NB4 (cell line): ENCODE data around the gene SLC37A3.
A peak's percentile ranks its signal among the peaks of the same experiment; 100 is the strongest.

Experiments used
- DNase-seq: peaks from one replicate; pipeline ENCODE4 v3.0.0; 2010; ENCODE audit warnings: low read depth
- H3K4me3 ChIP-seq: one replicate; pipeline ENCODE4 v1.5.1; 2011; ENCODE audit warnings: mild to moderate bottlenecking, low read depth, low read length, moderate library complexity
- MYC ChIP-seq: IDR thresholded peaks from 2 replicates; pipeline ENCODE4 v1.6.1; 2011; ENCODE audit warnings: low read depth, low read length
- POLR2A ChIP-seq: IDR thresholded peaks from 2 replicates; pipeline ENCODE4 v1.6.1; 2011; ENCODE audit warnings: mild to moderate bottlenecking; ENCODE audit not compliant: insufficient read length; ENCODE audit errors: extremely low read depth
- TF ChIP-seq, protein P1 (sequence below): IDR thresholded peaks from one replicate; pipeline ENCODE4 v1.5.1; 2012; ENCODE audit warnings: low read depth, low read length
- TF ChIP-seq, protein P2 (sequence below): IDR thresholded peaks from 2 replicates; pipeline ENCODE4 v1.6.1; 2011; ENCODE audit warnings: low read depth, low read length

Gene SLC37A3

DNA sequence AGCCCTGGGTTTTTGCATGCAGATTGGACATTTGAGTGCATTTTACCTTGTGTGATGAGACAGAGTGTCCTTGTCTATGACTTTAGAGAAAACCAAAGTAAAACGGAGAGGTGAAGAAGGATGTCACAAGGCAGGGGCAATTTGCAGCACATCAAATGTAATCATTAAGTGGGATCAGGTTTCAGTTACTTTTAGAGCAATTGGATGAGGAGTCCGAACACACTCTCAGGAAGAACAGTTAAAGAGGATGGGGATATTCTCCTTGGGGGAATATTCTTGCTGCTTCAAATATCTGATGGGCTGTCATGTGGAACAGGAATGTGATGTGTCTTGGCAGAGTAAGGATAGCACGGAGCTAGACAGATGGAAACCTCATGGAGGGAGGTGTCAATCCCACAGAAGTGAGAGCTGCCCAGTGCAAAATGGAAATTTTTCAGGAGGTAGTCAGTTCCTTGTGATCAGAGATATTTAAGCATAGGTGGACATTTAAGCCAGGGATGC is 6.3 kb upstream of the SLC37A3 start:
- no peak overlapping the region for H3K4me3 ChIP-seq
- no peak for DNase-seq
- TF ChIP-seq, protein P1, sequence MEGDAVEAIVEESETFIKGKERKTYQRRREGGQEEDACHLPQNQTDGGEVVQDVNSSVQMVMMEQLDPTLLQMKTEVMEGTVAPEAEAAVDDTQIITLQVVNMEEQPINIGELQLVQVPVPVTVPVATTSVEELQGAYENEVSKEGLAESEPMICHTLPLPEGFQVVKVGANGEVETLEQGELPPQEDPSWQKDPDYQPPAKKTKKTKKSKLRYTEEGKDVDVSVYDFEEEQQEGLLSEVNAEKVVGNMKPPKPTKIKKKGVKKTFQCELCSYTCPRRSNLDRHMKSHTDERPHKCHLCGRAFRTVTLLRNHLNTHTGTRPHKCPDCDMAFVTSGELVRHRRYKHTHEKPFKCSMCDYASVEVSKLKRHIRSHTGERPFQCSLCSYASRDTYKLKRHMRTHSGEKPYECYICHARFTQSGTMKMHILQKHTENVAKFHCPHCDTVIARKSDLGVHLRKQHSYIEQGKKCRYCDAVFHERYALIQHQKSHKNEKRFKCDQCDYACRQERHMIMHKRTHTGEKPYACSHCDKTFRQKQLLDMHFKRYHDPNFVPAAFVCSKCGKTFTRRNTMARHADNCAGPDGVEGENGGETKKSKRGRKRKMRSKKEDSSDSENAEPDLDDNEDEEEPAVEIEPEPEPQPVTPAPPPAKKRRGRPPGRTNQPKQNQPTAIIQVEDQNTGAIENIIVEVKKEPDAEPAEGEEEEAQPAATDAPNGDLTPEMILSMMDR, result no peak
- TF ChIP-seq MYC (no peak), POLR2A (no peak)
- TF ChIP-seq, protein P2, sequence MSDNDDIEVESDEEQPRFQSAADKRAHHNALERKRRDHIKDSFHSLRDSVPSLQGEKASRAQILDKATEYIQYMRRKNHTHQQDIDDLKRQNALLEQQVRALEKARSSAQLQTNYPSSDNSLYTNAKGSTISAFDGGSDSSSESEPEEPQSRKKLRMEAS, result no peak

DNA sequence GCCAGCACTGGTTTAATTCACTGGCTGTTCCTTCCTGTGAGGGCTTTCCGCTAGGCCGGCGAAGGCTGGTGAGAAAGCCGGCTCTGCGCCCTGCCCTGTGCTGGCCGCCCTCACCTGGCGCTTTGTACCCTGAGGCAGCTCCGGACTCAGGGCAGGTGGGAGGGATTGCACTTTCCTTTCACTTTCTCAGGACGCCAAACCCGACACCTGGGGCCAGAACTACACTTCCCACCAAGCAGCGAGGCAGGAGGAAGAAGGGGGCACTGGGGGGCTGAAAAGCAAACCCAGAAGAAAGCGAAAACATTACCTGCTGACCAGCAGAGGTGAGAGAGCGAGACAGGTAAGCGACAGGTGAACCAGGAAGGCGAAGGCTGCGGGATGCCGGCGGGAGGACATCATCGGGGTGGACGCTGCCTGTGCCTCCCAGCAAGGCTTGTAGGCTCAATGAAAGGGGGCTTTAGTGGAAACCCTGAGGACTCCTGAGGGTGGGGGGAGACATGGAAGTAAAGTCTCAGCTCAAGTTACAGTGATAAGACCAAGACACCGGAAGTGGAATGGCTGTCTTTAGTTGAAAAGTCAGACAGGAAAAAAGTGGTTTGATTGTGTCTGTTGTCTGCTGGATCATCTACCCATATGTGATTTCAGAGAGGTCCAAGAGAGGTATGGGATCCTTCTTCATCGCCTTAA is 5.7 kb upstream of the SLC37A3 start, which contains the start of gene RAB19:
Gene RAB19 (plus strand): TSS at position 181 of the 687 bp plus-strand sequence. CDS start 3,589 bp downstream, outside the sequence.
- H3K4me3 ChIP-seq, result no peak within 1 kb of the TSS
- TF ChIP-seq, protein P1, result no peak
- no peak for TF ChIP-seq POLR2A
- TF ChIP-seq MYC, result no peak
- TF ChIP-seq, protein P2, result no peak
- DNase-seq, result no peak

DNA sequence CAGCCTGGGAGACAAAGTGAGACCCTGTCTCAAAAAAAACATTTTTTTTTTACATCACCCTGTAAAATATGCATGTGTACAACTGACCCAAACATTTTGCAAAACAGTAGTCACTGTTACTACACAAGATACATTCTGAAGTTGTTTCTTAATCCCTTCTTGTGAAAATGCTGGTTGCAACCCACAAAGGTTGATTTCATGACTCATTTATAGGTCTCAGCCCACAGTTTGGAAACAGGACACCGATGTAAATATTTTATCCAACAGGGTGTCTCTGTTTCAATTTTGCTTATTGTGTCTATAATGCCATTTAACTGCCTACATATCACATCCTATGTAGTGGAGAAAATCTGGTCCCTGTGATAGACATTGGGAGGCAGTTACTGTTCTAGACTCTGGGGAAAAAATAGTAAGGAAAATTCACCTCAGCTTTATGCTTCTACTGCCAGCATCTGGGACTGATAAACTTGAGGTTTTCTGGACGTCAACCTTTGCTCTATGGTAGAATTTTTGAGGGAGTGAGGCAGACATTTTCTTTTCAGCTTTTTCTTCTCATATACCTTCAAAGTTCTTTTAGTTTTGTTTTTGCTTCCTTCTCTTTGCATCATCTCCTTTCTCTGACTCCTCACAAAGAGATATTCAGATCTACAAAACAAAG is 4.0 kb upstream of the SLC37A3 start:
- TF ChIP-seq, protein P2, result no peak
- TF ChIP-seq POLR2A (no peak), MYC (no peak)
- TF ChIP-seq, protein P1, result no peak
- H3K4me3 ChIP-seq, result no peak overlapping the region
- DNase-seq, result peak; percentile 55

DNA sequence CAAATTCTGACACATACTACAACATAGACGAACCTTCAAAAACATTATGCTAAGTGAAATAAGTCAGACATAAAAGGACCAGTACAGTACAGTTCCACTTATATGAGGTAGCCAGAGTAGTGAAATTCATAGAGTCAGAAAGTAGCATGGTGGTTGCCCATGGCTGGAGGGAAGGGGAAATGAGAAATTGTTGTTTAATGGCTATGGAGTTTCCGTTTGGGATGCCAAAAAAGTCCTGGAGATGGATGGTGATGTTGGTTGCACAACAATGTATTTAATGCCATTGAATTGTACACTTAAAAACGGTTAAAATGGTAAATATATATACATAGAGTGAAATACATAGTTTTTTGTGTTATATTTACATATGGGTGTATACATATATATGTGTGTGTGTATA is 2.1 kb upstream of the SLC37A3 start:
- TF ChIP-seq POLR2A, result no peak
- TF ChIP-seq MYC, result no peak
- TF ChIP-seq, protein P2, result no peak
- TF ChIP-seq, protein P1, result no peak
- DNase-seq, result no peak
- no peak overlapping the region for H3K4me3 ChIP-seq

DNA sequence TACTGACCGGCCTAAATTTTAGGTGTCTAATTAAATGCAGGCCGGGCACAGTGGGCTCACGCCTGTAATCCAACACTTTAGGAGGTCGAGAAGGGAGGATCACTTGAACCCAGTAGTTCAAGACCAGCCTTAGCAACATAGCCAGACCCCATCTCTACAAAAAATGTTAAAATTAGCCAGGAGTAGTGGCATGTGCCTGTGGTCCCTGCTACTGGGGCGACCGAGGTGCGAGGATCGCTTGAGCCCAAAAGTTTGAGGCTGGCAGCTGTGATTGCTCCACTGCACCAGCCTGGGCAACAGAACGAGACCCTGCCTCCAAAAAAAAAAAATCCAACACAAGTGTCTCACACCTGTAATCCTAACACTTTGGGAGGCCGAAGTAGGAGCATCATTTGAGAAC is 491 bp upstream of the SLC37A3 start:
- TF ChIP-seq, protein P2, result no peak
- no peak for TF ChIP-seq POLR2A
- no peak for TF ChIP-seq MYC
- TF ChIP-seq, protein P1, result no peak
- H3K4me3 ChIP-seq, result no peak overlapping the region
- no peak for DNase-seq
